ENCODE results near the gene WASL. TPM values are rescaled to one million over a fixed set of nuclear protein-coding genes. Genes with fewer than 3 reads are reported as not detected.

The WASL gene
- total RNA-seq, 6 donors from 2014 or later = 24.1 to 62.2 (median 31.3) TPM

DNA sequence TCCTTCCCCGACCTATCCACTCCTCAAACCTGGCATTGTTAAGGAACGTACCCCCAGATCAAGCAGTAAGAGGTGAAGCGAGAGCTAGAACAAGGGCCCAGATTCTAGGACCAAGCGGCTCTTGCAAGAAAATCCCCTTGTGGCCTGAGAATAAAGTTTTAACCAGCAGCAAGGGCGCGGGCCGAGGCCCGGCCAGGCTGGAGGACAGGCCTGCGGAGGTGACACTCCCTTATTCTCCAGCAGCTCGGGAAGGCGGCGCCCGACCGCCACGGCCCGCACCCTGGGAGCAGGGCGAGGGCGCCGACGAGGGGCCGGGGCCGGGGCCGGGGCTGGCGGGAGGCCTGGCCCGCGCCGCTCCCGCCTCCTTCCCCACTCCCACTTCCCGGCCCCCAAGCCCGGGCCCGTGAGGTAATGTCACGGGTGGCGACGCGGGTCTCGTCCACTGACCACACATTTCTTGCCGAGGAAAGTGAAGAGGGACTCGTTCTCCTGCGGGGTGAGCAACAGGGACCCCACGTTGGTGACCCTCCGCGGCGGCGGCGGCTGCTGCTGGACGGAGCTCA, 551 bp downstream of the WASL start:
- WGBS, 2 donors = 0 to 1% methylated on average over 7 to 20 of the region's 46 CpGs
- peaks cover 38 to 55% (median 46%) of the 10 kb centered on the region in 4 donors for H3K4me1 ChIP-seq
- TF ChIP-seq, protein P1, sequence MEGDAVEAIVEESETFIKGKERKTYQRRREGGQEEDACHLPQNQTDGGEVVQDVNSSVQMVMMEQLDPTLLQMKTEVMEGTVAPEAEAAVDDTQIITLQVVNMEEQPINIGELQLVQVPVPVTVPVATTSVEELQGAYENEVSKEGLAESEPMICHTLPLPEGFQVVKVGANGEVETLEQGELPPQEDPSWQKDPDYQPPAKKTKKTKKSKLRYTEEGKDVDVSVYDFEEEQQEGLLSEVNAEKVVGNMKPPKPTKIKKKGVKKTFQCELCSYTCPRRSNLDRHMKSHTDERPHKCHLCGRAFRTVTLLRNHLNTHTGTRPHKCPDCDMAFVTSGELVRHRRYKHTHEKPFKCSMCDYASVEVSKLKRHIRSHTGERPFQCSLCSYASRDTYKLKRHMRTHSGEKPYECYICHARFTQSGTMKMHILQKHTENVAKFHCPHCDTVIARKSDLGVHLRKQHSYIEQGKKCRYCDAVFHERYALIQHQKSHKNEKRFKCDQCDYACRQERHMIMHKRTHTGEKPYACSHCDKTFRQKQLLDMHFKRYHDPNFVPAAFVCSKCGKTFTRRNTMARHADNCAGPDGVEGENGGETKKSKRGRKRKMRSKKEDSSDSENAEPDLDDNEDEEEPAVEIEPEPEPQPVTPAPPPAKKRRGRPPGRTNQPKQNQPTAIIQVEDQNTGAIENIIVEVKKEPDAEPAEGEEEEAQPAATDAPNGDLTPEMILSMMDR (IDR thresholded peaks at IDR 0.05) = peak in 3 of 6 experiments; percentile 6 to 28 (median 13)
- no peak for TF ChIP-seq POLR2A (IDR thresholded peaks at IDR 0.05)
- TF ChIP-seq EP300 (IDR thresholded peaks at IDR 0.05) = no peak
- no peak for TF ChIP-seq POLR2AphosphoS5 (IDR thresholded peaks at IDR 0.05)

DNA sequence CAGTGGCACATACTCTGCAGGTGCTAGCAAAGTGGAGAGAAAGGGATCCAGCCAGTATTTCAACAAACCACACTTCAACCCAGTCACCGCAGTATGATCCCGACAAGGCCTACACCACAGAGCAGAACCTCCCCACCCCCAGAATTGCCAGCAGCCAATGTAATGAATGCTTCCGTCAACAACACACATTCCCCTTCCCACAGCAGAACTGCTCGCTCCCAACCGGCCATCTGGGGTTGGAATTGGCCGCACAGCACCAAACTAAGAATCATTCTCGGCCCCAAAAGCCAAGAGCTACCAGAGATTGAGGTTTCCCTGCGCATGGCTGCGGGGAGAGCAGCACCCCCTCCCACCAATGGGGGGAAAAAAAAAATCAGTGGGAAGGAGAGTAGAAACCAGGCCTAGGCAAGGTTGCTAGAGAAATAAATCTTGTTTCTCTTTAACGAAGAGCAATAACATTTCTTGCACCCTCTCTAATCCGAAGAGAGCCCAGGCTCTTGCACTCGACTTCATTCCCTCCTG, 1.1 kb downstream of the WASL start:
- no peaks in the 10 kb centered on the region for H3K36me3 ChIP-seq
- ATAC-seq (ENCODE audit: low FRiP score in 2 of 2) (peak; percentile 54 to 79), DNase-seq (peak in 1 of 2 donors; percentile 86)
- H3K27me3 ChIP-seq = no peaks in the 10 kb centered on the region
- H3K9me3 ChIP-seq = no peaks in the 10 kb centered on the region
- H3K4me1 ChIP-seq = peaks cover 42 to 61% (median 48%) of the 10 kb centered on the region in 4 donors
- peak in 1 of 2 donors; percentile 82 for TF ChIP-seq POLR2AphosphoS5 (IDR thresholded peaks at IDR 0.05)
- no peak for TF ChIP-seq EP300 (IDR thresholded peaks at IDR 0.05)
- TF ChIP-seq, protein P1 (IDR thresholded peaks at IDR 0.05) = no peak
- peak in 2 of 4 donors; percentile 68 to 71 for TF ChIP-seq POLR2A (IDR thresholded peaks at IDR 0.05)
- 0 to 2% methylated on average over 12 of the region's 12 CpGs for WGBS, 2 donors
- peak overlapping the region; percentile 65 to 77 (median 68) for H3K4me3 ChIP-seq
- peak overlapping the region; percentile 98 to 99 (median 98) for H3K27ac ChIP-seq

More for the DNA sequence above, 551 bp downstream of the WASL start:
- Histone ChIP-seq H3K36me3 (no peaks in the 10 kb centered on the region), H3K27me3 (no peaks in the 10 kb centered on the region), H3K4me3 (peak overlapping the region; percentile 65 to 77 (median 68)), H3K9me3 (no peaks in the 10 kb centered on the region), H3K27ac (peak overlapping the region; percentile 98 to 99 (median 98))
- peak; percentile 28 to 92 for DNase-seq
- ATAC-seq (ENCODE audit: low FRiP score in 2 of 2) = peak; percentile 70 to 79

DNA sequence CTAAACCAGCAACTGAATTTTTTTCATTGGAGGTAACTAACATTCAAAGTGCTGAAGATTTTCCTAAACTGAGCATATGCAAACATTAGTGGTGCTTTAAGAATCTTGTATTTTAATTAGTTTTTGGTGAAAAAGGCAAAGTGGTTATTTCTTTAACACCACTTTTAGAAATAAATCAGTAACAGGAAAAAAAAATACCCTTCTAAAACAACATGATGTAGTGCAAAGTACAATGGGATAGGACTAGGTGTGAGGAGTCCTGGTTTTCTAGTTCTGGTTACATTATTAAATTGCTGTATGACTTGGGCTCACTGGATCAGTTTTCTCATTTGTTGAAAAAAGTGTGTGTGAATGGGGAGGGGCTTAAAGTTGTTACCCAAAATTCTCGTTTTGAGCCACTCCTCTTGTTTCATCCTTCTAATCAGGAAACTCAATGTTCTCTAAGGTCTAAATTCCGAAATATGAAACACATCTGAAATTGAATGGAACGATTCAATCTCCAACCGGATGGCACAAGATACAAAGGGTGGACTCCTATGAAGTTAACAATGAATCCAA, 1.8 kb downstream of the WASL start:
- Histone ChIP-seq H3K36me3 (no peaks in the 10 kb centered on the region), H3K27ac (peak overlapping the region; percentile 98 to 99 (median 98)), H3K4me3 (peak overlapping the region; percentile 65 to 77 (median 68)), H3K4me1 (peaks cover 42 to 62% (median 48%) of the 10 kb centered on the region in 4 donors), H3K27me3 (no peaks in the 10 kb centered on the region), H3K9me3 (no peaks in the 10 kb centered on the region)
- TF ChIP-seq, protein P1 (IDR thresholded peaks at IDR 0.05) = no peak
- no peak for TF ChIP-seq EP300 (IDR thresholded peaks at IDR 0.05)
- TF ChIP-seq POLR2AphosphoS5 (IDR thresholded peaks at IDR 0.05) = no peak
- no peak for TF ChIP-seq POLR2A (IDR thresholded peaks at IDR 0.05)
- ATAC-seq (ENCODE audit: low FRiP score in 2 of 2) (no peak), DNase-seq (no peak)
- 16% methylated on average over 4 of the region's 4 CpGs for WGBS, 2 donors

DNA sequence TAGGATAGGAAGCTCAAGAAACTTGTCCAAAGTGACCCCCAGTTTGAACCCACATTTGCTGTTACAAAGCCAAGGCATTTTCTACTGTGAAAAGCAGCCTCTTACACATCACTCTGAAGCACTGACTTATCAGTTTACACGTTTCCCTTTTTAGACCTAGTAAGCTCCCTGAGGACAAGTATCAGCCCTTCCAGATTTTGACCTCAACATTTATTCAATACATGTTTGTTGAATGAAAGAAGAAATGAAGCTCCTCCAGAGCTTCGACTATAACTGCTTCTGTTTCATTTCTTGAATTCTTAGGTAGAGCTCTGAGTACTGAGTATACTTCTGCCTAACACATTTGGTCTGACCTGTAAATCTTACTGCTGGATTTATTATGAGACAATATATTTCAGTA, 2.7 kb downstream of the WASL start:
- H3K36me3 ChIP-seq = no peaks in the 10 kb centered on the region
- H3K9me3 ChIP-seq = no peaks in the 10 kb centered on the region
- no peak for ATAC-seq (ENCODE audit: low FRiP score in 2 of 2)
- whole genome bisulfite sequencing, 2 donors = 26 to 50% methylated on average over 2 of the region's 2 CpGs
- H3K27me3 ChIP-seq = no peaks in the 10 kb centered on the region
- no peak for DNase-seq
- TF ChIP-seq, protein P1 (IDR thresholded peaks at IDR 0.05) = no peak
- TF ChIP-seq EP300 (IDR thresholded peaks at IDR 0.05) (no peak), POLR2AphosphoS5 (IDR thresholded peaks at IDR 0.05) (no peak), POLR2A (IDR thresholded peaks at IDR 0.05) (no peak)
- H3K4me1 ChIP-seq = peaks cover 40 to 58% (median 48%) of the 10 kb centered on the region in 4 donors
- peak overlapping the region in 1 of 4 donors; percentile 26 for H3K27ac ChIP-seq
- peak overlapping the region in 1 of 4 donors; percentile 67 for H3K4me3 ChIP-seq
